Hematopoietic multipotent progenitor cell treated with erythropoietin and hydrocortisone succinate and interleukin-3 and kit ligand, for 6 days (in vitro differentiated cells): ENCODE measurements around the gene PPP6R2.

ENCODE experiments used
- DNase-seq: peaks from one replicate; pipeline ENCODE4 v3.0.0-alpha.2; 2015

PPP6R2 gene

GRCh38 chr22:50342651-50343540, at the start of gene PPP6R2:
Gene PPP6R2, plus strand, starts transcription at chr22:50343327. Its CDS starts 50,582 bp downstream, at chr22:50393909.
- peak; percentile 83 for DNase-seq

DNA sequence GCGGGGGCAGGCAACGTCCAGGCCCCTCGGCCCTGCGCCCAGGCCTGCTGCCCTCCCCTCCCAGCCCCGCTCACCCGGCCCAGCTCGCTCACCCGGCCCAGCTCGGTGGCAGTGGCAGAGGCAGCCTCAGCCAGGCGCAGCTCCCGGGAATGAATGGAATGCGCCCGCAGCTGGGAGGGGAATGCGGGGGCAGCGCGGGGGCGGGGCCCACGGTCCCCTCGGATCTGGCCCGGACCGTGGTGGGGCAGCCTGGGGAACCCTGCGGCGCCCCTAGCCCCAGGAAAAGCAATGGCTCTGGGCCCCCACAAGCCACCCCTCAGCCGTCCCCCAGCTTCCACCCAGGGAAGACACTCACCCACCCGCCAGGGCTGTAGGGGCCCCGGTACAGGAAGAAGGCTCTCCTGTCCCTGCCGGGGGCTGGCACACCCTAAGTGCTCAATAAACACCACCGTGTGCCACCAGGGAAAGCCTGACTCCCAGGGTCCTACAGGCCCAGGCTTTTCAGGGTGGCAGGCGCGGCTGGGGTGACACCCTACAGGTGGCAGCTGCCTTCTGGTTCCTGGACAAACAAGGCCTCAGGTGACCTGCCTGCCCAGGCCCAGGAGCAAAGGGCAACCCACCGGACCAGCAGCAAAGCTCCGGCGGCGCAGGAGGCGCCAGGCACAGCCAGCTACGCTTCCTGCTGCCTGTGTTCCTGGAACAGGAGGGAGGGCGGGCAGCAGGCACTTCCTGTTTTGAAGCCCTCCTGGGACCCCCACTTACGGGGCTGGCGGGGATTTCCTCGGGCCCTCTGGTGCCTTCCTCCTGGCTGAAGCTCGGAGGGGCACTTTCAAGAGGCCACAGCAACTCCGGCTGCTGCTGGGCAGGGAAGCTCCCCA, 49.4 kb upstream of the PPP6R2 start:
- DNase-seq, result no peak

DNA sequence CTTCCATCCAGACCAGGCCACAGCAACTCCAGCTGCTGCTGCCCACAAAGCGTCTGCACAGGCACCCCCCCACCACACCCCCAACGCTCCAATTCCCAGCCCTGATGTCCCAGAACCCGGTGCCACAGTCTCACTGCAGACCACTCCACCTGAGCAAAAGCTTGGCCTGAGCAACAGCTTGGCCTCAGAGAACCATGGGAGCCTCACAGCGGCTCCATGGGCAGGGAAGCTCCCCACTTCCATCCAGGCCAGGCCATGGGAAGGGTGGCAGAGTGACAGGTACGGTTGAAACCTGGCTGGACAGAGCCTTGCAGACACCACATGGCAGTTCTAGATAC, 48.8 kb upstream of the PPP6R2 start:
- no peak for DNase-seq

DNA sequence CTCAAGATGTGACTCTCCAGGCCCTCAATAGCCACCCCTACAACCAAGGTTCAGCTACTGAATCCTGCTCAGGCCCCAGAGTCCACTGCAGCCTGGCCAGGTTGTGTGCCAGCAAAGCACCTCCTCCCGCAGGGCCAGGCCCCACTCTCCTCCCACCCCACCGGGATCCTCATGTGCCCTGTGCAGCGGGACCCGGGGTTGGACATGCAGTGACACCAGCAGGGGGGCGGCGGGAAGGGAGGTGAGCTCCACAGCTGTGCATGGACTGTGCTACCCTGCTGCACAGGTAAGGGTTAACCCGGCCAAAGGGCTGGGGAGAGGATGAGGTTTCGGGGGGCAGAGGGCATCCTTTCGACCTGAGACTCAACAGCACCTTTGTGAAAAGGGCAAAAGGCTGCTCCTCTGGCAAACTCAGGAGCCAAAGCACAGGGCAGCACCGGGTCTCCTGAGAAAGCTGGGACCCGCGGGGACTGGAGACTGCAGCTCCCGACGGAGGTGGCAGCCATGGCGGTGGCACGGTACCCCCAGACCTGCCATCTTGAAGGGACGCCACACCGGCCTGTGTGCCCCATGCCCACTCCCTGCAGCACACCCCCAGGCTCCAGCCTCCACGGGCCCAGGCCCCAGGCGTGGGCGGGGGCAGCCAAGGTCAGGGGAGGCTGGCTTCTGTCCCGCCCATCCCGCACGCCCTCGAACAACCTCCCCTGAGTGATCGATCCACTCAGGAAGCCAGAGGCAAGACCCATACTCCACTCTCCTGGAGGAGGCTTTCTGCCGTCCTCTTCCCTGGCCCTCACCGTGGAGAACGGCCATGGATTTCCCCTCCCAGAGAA, 46.3 kb upstream of the PPP6R2 start:
- no peak for DNase-seq

DNA sequence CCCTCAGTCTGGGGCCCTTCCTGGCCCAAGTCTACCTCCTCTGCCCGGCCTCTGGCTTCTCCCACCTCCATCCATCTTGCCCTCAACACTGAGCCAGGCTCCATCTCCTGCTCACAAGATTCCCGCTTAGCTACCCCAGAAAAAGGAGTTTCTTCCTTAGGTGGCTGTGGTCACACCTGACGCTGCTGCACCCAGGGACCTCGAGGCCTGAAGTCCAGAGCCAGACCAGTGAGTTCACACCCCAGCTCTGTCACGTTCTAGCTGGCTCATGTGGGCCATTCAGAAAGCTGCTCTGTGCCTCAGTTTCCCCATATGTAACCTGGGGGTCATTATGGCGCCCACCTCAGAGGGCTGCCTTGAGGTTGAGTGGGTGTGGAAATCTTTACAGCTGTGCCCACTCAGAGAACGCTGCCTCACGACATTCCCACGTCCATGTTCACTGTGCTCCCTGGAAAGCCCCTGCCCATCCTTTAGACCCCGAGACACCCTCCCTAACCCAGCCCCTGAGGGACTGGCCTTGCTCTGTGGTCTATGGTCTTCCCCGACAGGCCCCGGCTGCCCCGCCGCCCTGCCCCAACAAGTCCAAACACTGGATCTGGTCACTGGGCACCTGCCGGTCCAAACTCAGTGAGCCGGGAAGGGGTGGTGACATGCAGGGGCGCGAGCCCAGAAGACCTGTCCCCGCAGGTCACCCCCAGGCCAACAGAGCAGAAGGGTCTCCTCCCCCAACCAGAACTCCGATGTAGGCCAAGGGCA, 45.4 kb upstream of the PPP6R2 start:
- no peak for DNase-seq

DNA sequence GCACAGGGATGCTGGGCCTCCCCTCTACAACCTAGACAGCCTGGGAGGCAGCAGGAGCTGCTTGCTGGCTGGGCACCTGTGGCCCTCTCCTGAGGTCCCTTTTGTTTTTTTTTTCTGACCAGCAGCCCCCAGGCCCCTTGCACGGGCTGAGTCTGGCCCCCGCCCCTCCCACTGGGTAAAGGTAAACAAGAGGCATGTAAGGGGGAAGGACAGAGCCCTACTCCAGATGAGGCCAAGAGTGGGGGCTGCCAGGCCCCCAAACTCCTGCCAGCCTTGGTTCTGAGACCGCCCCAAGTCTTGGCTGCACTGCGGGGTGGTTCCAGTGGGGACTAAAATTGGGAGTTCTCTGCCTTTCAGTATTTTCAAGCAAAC, 44.9 kb upstream of the PPP6R2 start:
- DNase-seq, result no peak

GRCh38 chr22:50298937-50299784, 44.0 kb upstream of the PPP6R2 start:
- DNase-seq, result peak; percentile 28

DNA sequence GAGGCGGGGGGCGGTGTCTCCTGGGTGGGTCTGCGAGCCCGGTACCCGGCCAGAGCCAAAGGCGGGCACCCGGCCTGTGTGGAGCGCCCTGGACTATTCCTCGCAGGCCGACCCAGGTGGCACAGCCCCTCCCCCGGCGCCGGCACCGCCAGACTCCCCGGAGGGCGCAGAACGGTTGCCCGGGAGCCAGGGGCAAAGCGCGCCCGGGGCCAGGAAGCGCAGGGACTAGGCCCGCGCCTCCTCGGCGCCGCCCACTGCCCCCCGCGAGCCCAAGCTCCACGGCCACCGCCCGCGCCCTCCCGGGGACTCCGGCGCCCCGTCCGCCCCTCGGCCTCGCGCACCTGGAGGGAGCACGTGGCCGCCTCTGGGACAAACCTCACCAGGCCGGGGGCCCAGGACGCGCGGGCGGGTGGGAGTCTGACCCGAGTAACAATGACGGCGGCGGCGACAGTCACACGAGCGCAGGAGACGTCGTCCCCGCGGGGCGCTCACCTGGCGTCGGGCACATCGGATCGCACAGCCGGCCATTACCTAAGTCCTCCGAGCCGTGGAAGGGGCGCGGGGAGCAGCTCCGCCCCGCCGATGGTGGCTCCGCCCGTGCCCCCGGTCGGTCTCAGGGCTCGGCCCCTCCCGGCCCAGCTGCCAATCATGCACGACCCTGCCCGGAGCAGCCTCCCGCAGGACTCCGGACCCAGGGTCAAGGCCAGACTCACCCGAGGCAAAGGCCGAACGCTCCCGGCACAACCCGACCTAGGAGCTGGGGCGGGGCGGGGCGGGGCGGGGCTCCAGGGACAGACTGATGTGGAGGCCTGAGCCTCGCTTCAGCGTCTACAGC, 43.1 kb upstream of the PPP6R2 start:
- no peak for DNase-seq

DNA sequence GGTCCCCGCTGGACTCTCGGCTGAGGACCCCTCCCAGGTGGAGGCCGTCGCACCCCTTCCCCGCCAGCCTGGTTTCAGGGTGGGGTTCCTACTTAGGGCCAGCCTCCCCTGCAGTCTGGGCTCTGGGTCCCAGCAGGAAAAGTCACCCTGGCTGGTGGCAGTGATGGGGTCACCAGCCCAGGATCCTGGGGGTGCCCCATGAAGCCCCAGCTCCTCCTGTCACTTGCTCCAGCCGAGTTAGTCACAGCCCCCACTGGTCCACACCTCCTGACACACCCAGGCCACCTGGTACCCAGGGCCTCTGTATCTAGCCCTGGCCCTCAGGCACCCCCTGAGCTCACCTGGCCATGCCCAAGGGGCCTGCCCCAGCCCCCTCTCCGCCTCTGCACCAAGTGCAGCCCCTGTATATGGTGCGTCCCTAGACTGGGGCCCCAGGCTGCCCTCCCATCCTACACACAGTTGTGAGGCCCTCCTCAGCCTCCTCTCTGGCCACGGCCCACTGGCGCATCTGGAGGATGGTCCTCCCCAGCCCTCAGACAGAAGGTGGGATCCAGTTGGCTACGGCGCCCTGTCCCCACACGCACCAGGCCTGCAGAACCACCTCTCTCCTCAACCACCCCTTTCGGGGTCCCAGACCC, 42.4 kb upstream of the PPP6R2 start:
- no peak for DNase-seq

DNA sequence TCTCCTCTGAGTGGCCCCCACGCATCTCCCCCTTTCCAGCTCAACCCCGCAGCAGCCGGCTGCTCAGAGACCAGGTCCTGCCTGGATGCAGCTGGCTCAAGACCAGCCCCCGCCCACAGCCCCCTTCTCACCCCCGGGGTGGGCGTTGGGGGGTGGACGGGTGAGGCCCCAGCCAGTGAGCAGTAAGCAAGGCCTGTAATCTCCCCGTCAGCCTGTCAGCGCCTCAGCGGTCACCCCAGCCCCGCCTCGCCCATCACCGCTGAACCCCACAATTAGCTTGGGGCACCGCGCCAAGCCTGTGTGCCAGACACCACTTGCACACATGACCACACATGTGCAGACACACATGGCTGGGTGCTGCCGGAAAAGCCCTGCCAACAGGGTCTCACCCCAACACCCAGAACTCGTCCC, 41.5 kb upstream of the PPP6R2 start:
- no peak for DNase-seq

DNA sequence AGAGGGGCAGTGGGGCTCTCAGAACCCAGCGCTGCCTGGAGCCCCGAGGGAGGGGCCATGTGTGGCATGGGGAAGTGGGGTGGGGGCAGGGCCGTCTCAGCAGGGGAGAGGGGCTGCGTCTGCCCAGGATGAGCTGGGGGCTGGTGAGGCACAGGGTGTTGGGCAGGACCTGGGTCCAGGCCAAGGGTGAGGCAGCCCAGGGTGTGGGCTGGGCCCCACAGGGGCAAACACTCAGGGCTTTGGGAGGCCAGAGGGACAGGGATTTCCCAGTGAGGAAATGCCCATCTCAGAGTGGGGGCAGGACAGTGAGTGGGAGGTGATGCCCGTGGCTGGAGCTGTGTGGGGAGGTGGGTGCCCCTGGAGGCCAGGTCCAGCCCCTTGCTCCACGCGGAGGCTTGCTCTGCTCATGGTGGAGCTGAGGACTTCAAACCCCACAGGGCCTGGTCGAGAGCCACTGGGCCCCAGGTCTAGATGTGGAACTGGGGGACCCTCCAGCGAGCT, 41.0 kb upstream of the PPP6R2 start:
- no peak for DNase-seq

DNA sequence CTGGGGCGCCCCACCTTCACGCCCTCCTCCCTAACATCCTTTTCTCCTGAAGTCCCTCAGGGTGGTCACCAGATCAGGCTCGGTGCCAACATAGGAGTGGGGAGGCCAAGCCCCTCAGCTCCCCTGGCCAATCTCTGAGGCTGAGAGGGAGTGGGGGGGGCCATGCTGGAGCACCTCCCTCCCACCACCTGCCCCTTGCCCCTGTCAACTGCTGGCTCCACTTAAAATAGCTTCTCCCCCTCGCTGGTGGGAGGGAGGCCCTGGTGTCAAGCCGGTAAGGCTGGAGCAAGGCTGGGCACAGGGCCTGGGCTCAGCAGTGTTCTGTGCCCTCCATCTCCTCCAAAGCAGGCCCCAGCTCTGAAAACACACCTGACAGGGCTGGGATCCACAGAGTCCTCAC, 40.6 kb upstream of the PPP6R2 start:
- DNase-seq, result no peak

DNA sequence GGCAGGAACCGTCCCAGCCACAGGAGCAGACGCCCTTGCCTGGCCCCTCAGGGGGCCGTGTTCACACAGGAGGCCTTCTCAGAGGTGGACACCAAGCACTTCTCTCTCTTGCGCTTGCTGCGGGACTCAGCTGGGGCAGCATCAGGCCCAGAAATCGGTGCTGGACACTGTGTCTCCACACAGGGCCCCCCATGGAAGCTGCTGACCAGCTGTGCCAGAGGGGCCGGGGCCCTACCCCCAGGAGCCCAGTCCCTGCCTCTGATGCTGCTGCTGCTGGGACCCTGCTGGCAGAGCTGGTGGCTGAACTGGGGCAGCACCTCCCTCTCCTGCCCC, 39.6 kb upstream of the PPP6R2 start:
- DNase-seq, result no peak

GRCh38 chr22:50303848-50304527, 39.1 kb upstream of the PPP6R2 start:
- DNase-seq, result no peak

DNA sequence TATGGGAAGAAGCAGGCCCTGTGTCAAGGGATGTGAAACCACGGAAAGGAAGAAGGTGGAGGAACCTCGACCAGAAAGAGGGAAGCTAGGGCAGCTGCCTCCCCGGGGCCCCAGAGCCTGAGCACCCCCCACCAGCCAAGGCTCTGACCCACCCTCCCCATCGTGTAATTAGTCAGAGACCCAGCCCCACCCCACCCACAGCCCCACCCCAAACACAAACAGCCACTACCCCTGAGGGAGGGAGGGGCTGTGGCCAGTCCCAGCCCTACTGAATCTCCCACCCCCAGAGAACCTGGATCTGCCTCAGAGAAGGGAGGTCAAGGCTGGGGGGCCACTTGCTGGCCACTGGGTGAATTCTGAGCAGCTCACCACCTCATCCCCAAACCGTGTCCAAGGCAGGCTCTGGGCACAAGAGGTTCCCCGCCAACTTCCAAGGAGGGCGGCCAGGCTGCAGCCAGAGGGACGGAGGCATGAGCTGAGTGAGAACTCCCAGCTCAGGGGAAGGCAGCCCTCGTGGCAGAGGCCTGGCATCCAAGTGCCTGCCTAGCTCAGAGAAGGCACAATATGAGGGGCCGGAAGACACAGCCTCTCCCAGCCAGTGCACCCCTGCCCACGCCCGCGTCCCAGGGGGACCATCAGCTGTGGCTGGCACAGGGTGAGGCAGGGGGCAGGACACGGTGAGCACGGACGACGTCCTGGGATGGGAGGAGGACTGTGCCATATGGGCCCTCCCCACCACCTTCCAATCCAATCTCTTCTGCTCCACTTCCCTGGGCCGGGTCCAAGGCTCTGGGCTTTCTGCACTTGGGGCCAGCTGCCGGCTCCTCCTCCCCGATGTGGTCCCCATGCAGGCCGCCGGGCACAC, 38.4 kb upstream of the PPP6R2 start:
- peak; percentile 27 for DNase-seq

GRCh38 chr22:50305393-50305922, 37.7 kb upstream of the PPP6R2 start:
- DNase-seq, result no peak

DNA sequence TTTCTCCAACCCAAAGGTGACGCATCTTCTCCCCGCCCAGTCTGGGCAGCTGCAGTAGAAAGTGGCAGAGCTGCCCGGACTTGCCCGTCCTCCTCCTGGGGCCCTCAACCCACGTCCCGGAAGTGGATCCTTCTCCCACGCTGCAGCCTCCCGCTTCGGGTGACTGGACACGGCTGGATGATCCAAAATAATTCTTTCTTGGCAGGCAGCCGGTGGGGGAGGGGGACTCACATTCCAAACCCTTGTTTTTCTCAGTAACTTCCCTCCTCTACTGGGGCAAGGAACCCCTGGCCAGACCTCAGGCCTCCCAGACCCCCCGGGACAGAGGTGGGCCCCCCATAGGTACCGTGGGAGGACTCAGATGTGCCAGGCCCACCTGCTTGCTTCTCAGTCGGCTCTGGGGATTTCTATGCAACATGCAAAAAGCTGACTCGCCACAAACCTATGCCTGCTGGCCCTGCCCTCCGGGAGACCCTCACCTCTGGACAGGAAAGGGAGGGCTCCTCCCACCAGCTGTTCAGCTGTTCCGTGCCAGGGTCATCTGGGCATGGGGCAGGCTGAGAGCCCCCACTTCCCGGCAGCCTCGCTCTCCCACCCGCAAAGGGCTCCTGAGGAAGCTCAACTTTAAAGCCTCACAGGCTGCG, 37.1 kb upstream of the PPP6R2 start:
- DNase-seq, result peak; percentile 65
